Hepatocyte (in vitro differentiated cells): Measurements from ENCODE around the gene NKAIN1. TPM values are rescaled to one million over a fixed set of nuclear protein-coding genes. Genes with fewer than 3 reads are reported as not detected.

Source experiments
- DNase-seq: peaks from one replicate; pipeline ENCODE4 v3.0.0-alpha.2; 2016; ENCODE audit warnings: low spot score
- H2AFZ ChIP-seq: fragments of 200-600 bp; sonication (generic); 2 replicates; pipeline ENCODE4 v1.6.0; 2016; ENCODE audit warnings: antibody characterized with exemption, mild to moderate bottlenecking
- H3K27ac ChIP-seq: fragments of 200-600 bp; sonication (generic); 2 replicates; pipeline ENCODE4 v1.5.1; 2016; ENCODE audit warnings: mild to moderate bottlenecking
- H3K27me3 ChIP-seq: fragments of 200-600 bp; sonication (generic); 2 replicates; pipeline ENCODE4 v1.6.1; 2016
- H3K36me3 ChIP-seq: fragments of 200-600 bp; sonication (generic); replicated peaks from 2 replicates; pipeline ENCODE4 v1.5.1; 2016; ENCODE audit warnings: low read depth; ENCODE audit not compliant: insufficient read depth
- H3K4me1 ChIP-seq: fragments of 200-600 bp; sonication (generic); 2 replicates; pipeline ENCODE4 v1.5.1; 2016; ENCODE audit warnings: mild to moderate bottlenecking, moderate library complexity; ENCODE audit not compliant: insufficient read depth
- H3K4me2 ChIP-seq: fragments of 200-600 bp; sonication (generic); 2 replicates; pipeline ENCODE4 v1.6.0; 2016
- H3K4me3 ChIP-seq: fragments of 200-600 bp; sonication (generic); 2 replicates; pipeline ENCODE4 v1.5.1; 2016; ENCODE audit warnings: mild to moderate bottlenecking
- H3K79me2 ChIP-seq: fragments of 200-600 bp; sonication (generic); 2 replicates; pipeline ENCODE4 v1.6.0; 2017; ENCODE audit warnings: mild to moderate bottlenecking
- H3K9me2 ChIP-seq: fragments of 200-600 bp; sonication (generic); replicated peaks from 2 replicates; pipeline ENCODE4 v1.6.0; 2017; ENCODE audit warnings: mild to moderate bottlenecking; ENCODE audit not compliant: insufficient read depth
- H3K9me3 ChIP-seq: fragments of 200-600 bp; sonication (generic); 2 replicates; pipeline ENCODE4 v1.5.1; 2016; ENCODE audit warnings: low read depth, mild to moderate bottlenecking
- H4K20me1 ChIP-seq: fragments of 200-600 bp; sonication (generic); 2 replicates; pipeline ENCODE4 v1.6.0; 2016; ENCODE audit warnings: mild to moderate bottlenecking; ENCODE audit not compliant: insufficient read depth, poor library complexity, severe bottlenecking
- CTCF ChIP-seq: fragments of 200-600 bp; sonication (generic); IDR thresholded peaks from 2 replicates; pipeline ENCODE4 v1.5.1; 2016; ENCODE audit warnings: antibody characterized with exemption, mild to moderate bottlenecking; ENCODE audit not compliant: poor library complexity
- EZH2 ChIP-seq: fragments of 200-600 bp; sonication (generic); IDR thresholded peaks from 2 replicates; pipeline ENCODE4 v1.6.1; 2016; ENCODE audit warnings: antibody characterized with exemption, mild to moderate bottlenecking, borderline replicate concordance
- EZH2phosphoT487 ChIP-seq: fragments of 200-600 bp; sonication (generic); IDR thresholded peaks from one replicate; pipeline ENCODE4 v1.6.1; 2018; ENCODE audit warnings: antibody characterized with exemption, mild to moderate bottlenecking, low read depth, moderate library complexity; ENCODE audit not compliant: unreplicated experiment, severe bottlenecking
- WGBS: methylation state at CpG from one replicate; pipeline ENCODE4 v1.1.6; 2016; ENCODE audit warnings: low lambda C conversion rate; ENCODE audit errors: missing lambda C conversion rate; 5-methylcytosine and 5-hydroxymethylcytosine counted together
- polyA plus RNA-seq: library from polyadenylated mRNA; unstranded; fragments of >200 nt; fragmentation: Nextera tagmentation; extraction: Ambion mirVana; gene quantifications from 2 replicates; pipeline ENCODE4 v1.2.1, GENCODE V29; 2016
- total RNA-seq: library from RNA; depleted of rRNA; stranded (reverse); fragments of >200 nt; gene quantifications from 2 replicates; pipeline ENCODE4 v1.2.3, GENCODE V29; 2014

Gene NKAIN1
- total and polyA plus RNA-seq, 2 experiments from 2014 or later = 1.8 to 2.2 TPM

- no peak for TF ChIP-seq CTCF
- peak overlapping the region; percentile 86 for H3K4me2 ChIP-seq
- under 1% methylated on average over 37 of the region's 56 CpGs for WGBS
- H3K27me3 ChIP-seq = peaks cover 62% of the 10 kb centered on the region
- H2AFZ ChIP-seq = peak overlapping the region; percentile 45
- H3K9me3 ChIP-seq = no peaks in the 10 kb centered on the region
- H3K36me3 ChIP-seq = no peaks in the 10 kb centered on the region
- H3K9me2 ChIP-seq = no peaks in the 10 kb centered on the region
- peak; percentile 62 for DNase-seq
- H3K27ac ChIP-seq = no peak overlapping the region
- H4K20me1 ChIP-seq = no peaks in the 10 kb centered on the region
- no peak overlapping the region for H3K4me3 ChIP-seq
- no peaks in the 10 kb centered on the region for H3K79me2 ChIP-seq
- H3K4me1 ChIP-seq = peaks cover 9% of the 10 kb centered on the region
Measured at GRCh38 chr1:31238986-31239613, 587 bp downstream of the NKAIN1 start.

GRCh38 chr1:31238612-31238985, 1.1 kb downstream of the NKAIN1 start:
- H2AFZ ChIP-seq = peak overlapping the region; percentile 45

GRCh38 chr1:31234870-31235269, 4.8 kb downstream of the NKAIN1 start:
- Histone ChIP-seq H3K9me2 (no peaks in the 10 kb centered on the region), H3K4me1 (peaks cover 5% of the 10 kb centered on the region), H3K4me3 (no peak overlapping the region), H4K20me1 (no peaks in the 10 kb centered on the region), H3K79me2 (no peaks in the 10 kb centered on the region), H3K9me3 (no peaks in the 10 kb centered on the region), H2AFZ (no peak overlapping the region), H3K36me3 (no peaks in the 10 kb centered on the region), H3K27ac (no peak overlapping the region), H3K27me3 (peaks cover 39% of the 10 kb centered on the region), H3K4me2 (no peak overlapping the region)
- no peak for TF ChIP-seq EZH2phosphoT487
- TF ChIP-seq CTCF = no peak
- TF ChIP-seq EZH2 = no peak
- WGBS = 75% methylated on average over 4 of the region's 4 CpGs
- DNase-seq = no peak

More at GRCh38 chr1:31238612-31238985, 1.1 kb downstream of the NKAIN1 start:
- Histone ChIP-seq H3K4me1 (peaks cover 9% of the 10 kb centered on the region), H3K36me3 (no peaks in the 10 kb centered on the region), H3K4me2 (peak overlapping the region; percentile 86), H3K9me3 (no peaks in the 10 kb centered on the region), H3K27me3 (peaks cover 60% of the 10 kb centered on the region), H3K9me2 (no peaks in the 10 kb centered on the region), H3K79me2 (no peaks in the 10 kb centered on the region), H3K4me3 (no peak overlapping the region), H3K27ac (no peak overlapping the region), H4K20me1 (no peaks in the 10 kb centered on the region)
- no peak for DNase-seq
- TF ChIP-seq EZH2phosphoT487 (no peak), EZH2 (no peak), CTCF (no peak)
- 45% methylated on average over 4 of the region's 4 CpGs for WGBS
